Left hindlimb (tissue), 1 donor: ENCODE data around the gene QPRT.
A peak's percentile ranks its signal among the peaks of the same experiment; 100 is the strongest.
"Not testable (repeated sequence)": the region's sequence is repeated elsewhere in the genome, so short reads cannot be mapped to it uniquely, and the experiment has no call there.

Experiments used
- DNase-seq: peaks from one replicate; pipeline ENCODE4 v3.0.0-alpha.2; 2018

Gene QPRT

GRCh38 chr16:29663016-29663806 is 15.8 kb upstream of the QPRT start, which contains the start of gene SPN:
TSS of gene SPN (plus strand) at chr16:29663247. CDS start at chr16:29663729, 482 bp downstream.
- DNase-seq, result no peak

- DNase-seq, result no peak
Measured at GRCh38 chr16:29663807-29664090, 15.2 kb upstream of the QPRT start.

GRCh38 chr16:29664091-29664921 is 14.7 kb upstream of the QPRT start:
- no peak for DNase-seq

DNA sequence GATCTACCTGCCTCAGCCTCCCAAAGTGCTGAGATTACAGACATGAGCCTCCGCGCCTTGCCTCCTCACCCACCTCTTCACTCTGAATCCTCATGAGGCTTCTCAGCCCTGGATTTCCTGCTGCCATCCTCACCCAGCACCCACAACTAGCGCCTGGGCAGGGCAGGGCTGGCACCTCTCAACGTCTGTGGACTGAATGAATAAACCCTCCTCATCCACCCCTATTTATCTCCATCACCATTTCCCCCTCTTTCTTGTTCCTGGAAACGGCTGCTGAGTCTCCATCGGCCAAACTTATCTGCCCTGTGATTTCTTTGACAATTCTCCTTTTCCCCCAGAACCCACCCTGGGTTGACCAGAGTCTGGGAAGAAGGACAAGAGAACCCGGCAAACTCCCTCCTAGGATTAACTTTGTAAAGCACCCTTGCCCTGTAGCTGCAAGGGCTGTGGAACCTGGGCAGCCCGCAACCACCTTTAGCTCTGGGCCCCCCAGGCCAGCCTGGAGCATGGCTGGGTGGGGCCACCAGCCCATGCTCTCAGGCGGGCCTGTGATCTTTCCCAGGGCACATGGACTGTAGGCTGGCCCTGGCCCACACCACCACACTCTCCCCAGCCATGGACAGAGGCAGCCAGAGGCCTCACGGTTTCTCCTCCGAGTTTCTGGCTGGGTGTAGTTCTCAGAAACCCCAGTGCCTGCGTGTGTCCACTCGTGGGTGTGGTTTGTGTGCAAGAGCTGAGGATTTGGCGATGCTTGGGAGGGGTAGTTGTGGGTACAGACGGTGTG is 13.5 kb upstream of the QPRT start:
- no peak for DNase-seq

- DNase-seq, result not testable (repeated sequence)
Measured at GRCh38 chr16:29667322-29667610, 11.7 kb upstream of the QPRT start.

DNA sequence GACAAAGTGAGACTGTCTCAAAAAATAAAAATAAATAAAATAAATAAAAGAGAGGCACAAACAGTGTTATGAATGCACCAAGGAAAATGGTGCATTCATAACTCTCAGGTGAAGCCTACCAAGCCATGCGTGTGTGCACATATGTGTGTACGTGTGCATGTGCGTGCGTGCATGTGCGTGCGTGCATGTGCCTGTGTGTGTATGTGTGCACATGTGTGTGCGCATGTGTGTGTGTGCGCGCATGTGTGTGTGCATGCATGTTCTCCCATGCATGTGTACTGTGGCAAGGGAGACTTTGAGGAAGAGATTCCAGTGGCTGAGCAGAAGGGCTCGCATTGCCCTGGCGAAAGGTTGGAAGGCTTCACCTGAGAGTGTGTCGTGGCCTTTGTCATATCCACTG is 11.2 kb upstream of the QPRT start:
- DNase-seq, result no peak

GRCh38 chr16:29668267-29668666 is 10.7 kb upstream of the QPRT start:
- DNase-seq, result no peak

- DNase-seq, result no peak
Measured at GRCh38 chr16:29673501-29673900, 5.5 kb upstream of the QPRT start.

GRCh38 chr16:29674188-29674587 is 4.8 kb upstream of the QPRT start:
- peak; percentile 68 for DNase-seq

DNA sequence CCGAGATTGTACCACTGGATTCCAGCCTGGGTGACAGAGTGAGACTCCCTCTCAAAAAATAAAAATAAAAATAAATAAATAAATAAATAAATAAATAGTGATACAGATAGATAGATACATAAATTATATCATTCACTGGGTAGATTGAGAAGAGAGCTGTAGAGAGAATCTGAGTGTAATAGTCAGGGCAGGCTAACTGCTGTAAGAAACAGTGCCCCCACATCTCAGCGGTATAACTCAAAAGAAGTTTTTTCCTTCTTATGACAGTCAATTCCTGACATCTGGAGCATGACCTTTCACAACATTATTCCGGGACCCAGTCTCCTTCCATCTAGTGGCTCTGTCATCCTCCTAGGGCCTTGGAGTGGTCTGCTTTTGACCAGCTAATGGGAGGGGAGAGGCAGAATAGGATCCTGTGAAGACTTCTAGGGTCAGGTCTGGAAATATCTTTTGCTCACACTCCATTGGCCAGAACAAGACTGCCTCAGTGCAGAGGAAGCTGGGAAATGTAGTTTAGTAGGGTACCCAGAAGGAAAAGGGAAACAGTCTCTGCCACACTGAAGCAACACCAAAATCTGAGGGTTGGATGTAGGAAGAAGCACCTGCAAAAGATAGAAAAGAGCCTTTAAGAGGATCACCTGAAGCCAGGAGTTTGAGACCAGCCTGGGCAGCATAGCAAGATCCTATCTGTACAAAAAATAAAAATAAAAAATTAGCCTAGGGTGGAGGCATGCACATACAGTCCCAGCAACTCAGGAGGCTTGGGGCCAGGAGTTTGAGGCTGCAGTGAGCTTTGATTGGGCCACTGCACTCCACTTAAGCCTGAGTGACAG is 3.0 kb upstream of the QPRT start:
- DNase-seq, result no peak

GRCh38 chr16:29676989-29677785 is 1.8 kb upstream of the QPRT start:
- no peak for DNase-seq

- DNase-seq, result no peak
Measured at GRCh38 chr16:29680180-29680598, 1.2 kb downstream of the QPRT start.

DNA sequence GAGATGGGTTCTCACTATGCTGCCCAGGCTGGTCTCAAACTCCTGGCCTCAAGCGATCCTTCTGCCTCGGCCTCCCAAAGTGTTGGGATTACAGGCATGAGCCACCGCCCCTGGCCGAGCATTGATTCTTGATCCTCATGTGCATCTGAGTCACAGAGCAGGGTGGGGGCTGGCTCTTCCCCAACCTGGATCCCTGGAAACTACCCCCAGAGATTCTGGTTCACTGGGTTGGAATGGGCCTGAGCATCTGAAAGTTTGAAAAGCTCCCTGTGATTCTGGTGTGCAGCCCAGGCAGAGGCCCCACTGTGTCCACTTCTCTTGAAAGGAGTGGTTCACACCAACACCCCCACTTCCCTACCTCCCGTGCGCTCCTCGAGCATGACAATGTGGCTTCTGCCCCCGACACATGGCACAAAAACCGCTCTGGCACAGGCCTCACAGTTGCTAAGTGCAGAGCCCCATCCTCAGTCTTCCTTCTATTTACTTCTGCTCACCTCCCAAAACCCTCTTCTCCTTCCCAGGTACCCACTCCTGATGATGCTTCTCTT is 4.6 kb downstream of the QPRT start:
- DNase-seq, result no peak

DNA sequence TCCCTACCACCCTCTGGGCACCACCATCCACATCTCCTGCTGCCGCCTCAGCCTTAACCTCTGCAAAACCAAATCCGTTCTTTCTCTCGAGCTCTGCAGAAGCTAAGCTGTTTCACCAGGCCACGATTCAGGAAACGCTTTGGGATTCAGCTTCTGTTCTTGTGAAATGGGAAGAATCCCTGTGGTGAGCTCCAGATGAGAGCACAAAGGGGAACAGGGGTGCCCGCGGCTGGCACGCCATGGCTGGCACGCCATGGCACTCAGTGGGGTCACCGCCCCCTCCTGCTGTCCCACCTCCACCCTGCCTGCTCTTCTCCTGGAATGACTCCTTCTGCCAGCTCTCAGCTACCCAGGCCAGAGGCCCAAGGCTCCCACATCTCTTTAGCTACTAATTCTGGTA is 5.7 kb downstream of the QPRT start:
- DNase-seq, result no peak

DNA sequence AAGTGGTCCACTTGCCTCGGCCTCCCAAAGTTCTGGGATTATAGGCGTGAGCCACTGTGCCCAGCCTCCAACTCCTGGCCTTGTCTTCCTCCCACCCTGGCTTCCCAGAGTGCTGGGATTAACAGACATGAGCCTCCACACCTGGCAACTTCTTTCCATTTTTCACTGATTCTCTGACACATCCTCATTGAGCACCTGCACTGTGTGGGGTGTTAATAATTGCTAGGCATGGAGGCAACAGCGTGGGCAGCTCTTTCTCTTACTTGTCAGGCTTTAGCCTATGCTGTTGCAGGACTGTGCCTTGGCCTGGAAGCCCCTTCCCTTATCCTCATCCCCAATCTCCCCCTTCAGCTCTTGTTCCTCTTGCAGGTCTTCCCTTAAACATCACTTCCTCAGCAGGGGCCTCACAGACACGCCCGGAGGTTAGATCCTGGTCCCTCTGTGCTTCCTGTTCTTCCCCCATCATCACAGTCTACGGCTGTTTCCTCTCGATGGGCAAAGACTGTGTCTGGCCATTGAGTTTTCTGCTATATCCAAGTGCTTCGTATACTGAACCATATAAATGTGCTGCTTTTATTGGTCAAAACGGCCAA is 7.9 kb downstream of the QPRT start:
- DNase-seq, result no peak

- DNase-seq, result no peak
Measured at GRCh38 chr16:29687755-29688154, 8.8 kb downstream of the QPRT start.

GRCh38 chr16:29688172-29688571 is 9.2 kb downstream of the QPRT start:
- no peak for DNase-seq

DNA sequence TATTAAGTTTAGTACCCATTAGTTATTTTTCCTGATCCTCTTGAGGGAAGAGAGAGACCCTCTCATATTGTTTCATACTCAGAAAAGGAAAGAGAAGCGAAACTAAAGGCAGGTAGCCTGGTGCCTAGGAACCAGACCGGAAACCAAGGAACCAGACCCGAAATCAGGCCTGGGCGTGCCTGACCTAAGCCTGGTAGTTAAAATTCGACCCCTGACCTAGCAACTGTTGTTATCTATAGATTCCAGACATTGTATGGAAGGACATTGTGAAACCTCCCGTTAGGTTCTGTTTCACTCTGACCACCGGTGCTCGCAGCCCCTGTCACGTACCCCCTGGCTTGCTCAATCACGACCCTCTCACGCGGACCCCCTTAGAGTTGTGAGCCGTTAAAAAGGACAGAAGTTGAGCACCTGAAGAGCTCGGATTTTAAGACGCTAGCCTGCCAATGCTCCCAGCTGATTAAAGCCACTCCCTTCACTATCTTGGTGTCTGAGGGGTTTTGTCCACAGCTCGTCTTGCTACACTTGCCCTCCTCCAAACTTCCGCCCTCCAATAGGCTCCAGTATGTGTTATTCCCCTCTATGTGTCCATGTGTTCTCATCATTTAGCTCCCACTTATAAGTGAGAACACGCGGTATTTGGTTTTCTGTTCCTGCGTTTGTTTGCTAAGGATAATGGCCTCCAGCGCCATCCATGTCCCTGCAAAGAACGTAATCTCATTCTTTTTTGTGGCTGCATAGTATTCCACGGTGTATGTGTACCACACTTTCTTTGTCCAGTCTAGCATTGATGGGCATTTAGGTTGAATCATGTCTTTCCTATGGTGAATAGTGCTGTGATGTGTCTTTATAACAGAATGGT is 10.7 kb downstream of the QPRT start:
- DNase-seq, result not testable (repeated sequence)

DNA sequence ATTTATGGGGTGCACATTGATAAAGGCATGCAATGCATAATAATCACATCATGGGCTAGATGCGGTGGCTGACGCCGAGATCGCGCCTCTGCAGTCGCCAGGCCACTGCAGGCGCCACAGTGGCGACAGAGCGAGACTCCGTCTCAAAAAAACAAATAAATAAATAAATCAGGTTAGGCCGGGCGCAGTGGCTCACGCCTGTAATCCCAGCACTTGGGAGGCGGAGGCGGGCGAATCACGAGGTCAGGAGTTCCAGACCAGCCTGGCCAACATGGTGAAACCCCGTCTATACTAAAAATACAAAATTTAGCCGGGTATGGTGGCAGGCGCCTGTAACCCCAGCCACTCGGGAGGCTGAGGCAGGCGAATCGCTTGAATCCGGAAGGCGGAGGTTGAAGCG is 13.6 kb downstream of the QPRT start:
- not testable (repeated sequence) for DNase-seq
